HepG2 (cell line): ENCODE data around the gene ABHD2. TPM values are rescaled to one million over a fixed set of nuclear protein-coding genes. Genes with fewer than 3 reads are reported as not detected.

Source experiments
- ATAC-seq: fragments of 200-7000 bp; cut with Tn5 transposase; 3 replicates; pipeline ENCODE4 v1.9.1; 2020; ENCODE audit warnings: mild to moderate bottlenecking, moderate library complexity
- BruUV-seq: library from RNA; stranded (reverse); fragments of 400-500 nt; replicated peaks from 2 replicates; lab custom pipeline; 2021; lab: Mats Ljungman, UMichigan
- CTCF ChIA-PET: fragments of 300-600 bp; formaldehyde crosslinking; extraction: SDS; loops from one replicate; lab custom pipeline; 2021; ENCODE audit warnings: low total read pairs, inconsistent platforms, low intra/inter-chr PET ratio; lab: Yijun Ruan, JAX
- POLR2A ChIA-PET: fragments of 350-600 bp; sonication (Branson Sonifier 250); formaldehyde crosslinking; loops from one replicate; lab custom pipeline; 2020; ENCODE audit warnings: antibody characterized with exemption, inconsistent platforms; lab: Yijun Ruan, JAX
- DNase-seq: peaks from one replicate; pipeline ENCODE4 v3.0.0-alpha.2; 2015; ENCODE audit warnings: low spot score
- FAIRE-seq: peaks from 3 replicates; lab custom pipeline; 2011; peaks lifted over from hg19 to GRCh38; lab: Jason Lieb, UNC
- H2AFZ ChIP-seq: one replicate; pipeline ENCODE4 v1.6.1; 2011; ENCODE audit warnings: low read length, inconsistent platforms
- H3K27ac ChIP-seq: fragments of 300-600 bp; 3 replicates; pipeline ENCODE4 v1.8.0; 2011; ENCODE audit warnings: mixed run types, mild to moderate bottlenecking, mixed read lengths, low read length, inconsistent platforms; ENCODE audit not compliant: insufficient read depth; ENCODE audit errors: extremely low read length
- H3K27me3 ChIP-seq, 2 experiments: fragments of 200-600 bp in 1 of 2; 2 replicates in 1 of 2; 3 replicates in 1 of 2; pipeline versions ENCODE4 v1.6.0 to v1.8.0; 2011; ENCODE audit warnings: low read length in 2 of 2, mild to moderate bottlenecking in 2 of 2, moderate library complexity in 2 of 2, inconsistent platforms in 1 of 2; ENCODE audit not compliant: insufficient read depth in 2 of 2, control insufficient read depth in 1 of 2
- H3K36me3 ChIP-seq, 2 experiments: fragments of 200-600 bp in 1 of 2; replicated peaks in 1 of 2; 2 replicates in 1 of 2; 3 replicates in 1 of 2; pipeline versions ENCODE4 v1.5.1 to v1.8.0; 2011; ENCODE audit warnings: low read length in 2 of 2, inconsistent platforms in 1 of 2; ENCODE audit not compliant: insufficient read depth in 2 of 2, control insufficient read depth in 1 of 2
- H3K4me1 ChIP-seq: 2 replicates; pipeline ENCODE4 v1.5.1; 2012; ENCODE audit warnings: low read length, inconsistent platforms; ENCODE audit not compliant: insufficient read depth
- H3K4me2 ChIP-seq: 2 replicates; pipeline ENCODE4 v1.6.0; 2011; ENCODE audit warnings: low read depth, low read length, inconsistent platforms
- H3K4me3 ChIP-seq, 3 experiments: fragments of 200-600 bp in 1 of 3; sonication (generic), shearing (Covaris generic) in 1 of 3; replicated peaks in 1 of 3; 2 replicates each; pipeline ENCODE4 v1.5.1; 2011 to 2016; ENCODE audit warnings: low read length in 3 of 3, inconsistent platforms in 2 of 3, low read depth in 2 of 3, mild to moderate bottlenecking in 2 of 3, control low read depth in 1 of 3, mixed read lengths in 1 of 3; ENCODE audit not compliant: insufficient read depth in 1 of 3
- H3K79me2 ChIP-seq: one replicate; pipeline ENCODE4 v1.6.1; 2011; ENCODE audit warnings: low read length, inconsistent platforms; ENCODE audit not compliant: insufficient read depth
- H3K9ac ChIP-seq: 2 replicates; pipeline ENCODE4 v1.6.0; 2011; ENCODE audit warnings: mild to moderate bottlenecking, low read depth, low read length, inconsistent platforms; ENCODE audit not compliant: insufficient read depth
- H3K9me3 ChIP-seq: 2 replicates; pipeline ENCODE4 v1.5.1; 2012; ENCODE audit warnings: mild to moderate bottlenecking, low read length
- H4K20me1 ChIP-seq: 2 replicates; pipeline ENCODE4 v1.6.0; 2011; ENCODE audit warnings: inconsistent platforms, mild to moderate bottlenecking, low read length, moderate library complexity; ENCODE audit not compliant: insufficient read depth
- HNRNPK ChIP-seq: fragments of 200-400 bp; formaldehyde crosslinking; IDR thresholded peaks from 2 replicates; pipeline ENCODE4 v1.6.1; 2018; ENCODE audit warnings: low read length, low read depth, moderate library complexity, mild to moderate bottlenecking; ENCODE audit not compliant: poor library complexity, severe bottlenecking
- JUND ChIP-seq: sonication (generic); formaldehyde crosslinking; IDR thresholded peaks from 2 replicates; pipeline ENCODE4 v1.8.0; 2022; ENCODE audit warnings: mild to moderate bottlenecking, missing genetic modification reagents
- MED1 ChIP-seq: sonication (generic); formaldehyde crosslinking; IDR thresholded peaks from 2 replicates; pipeline ENCODE4 v1.4.0; 2020; ENCODE audit warnings: missing genetic modification reagents
- MIER3 ChIP-seq: IDR thresholded peaks from 2 replicates; pipeline ENCODE4 v1.6.1; 2016; ENCODE audit warnings: missing compliant biosample characterization, borderline replicate concordance
- WGBS: methylation state at CpG from one replicate; pipeline ENCODE4 v1.1.6; 2017; ENCODE audit warnings: low lambda C conversion rate; 5-methylcytosine and 5-hydroxymethylcytosine counted together
- in situ Hi-C: cut with HindIII; loops from 2 replicates; pipeline ENCODE4 v1.10.0; 2017; ENCODE audit warnings: low pct_unique_long_range_greater_than_20kb; ENCODE audit not compliant: extremely low pct_ligation_motif_present
- intact Hi-C: fragments of 100-400 bp; cut with micrococcal nuclease; formaldehyde crosslinking; loops from one replicate; pipeline ENCODE4 v1.10.0; 2022; ENCODE audit not compliant: unreplicated experiment
- polyA plus RNA-seq, 8 experiments: library from polyadenylated mRNA; depleted of rRNA in 3 of 8; stranded (reverse) in 7 of 8; unstranded in 1 of 8; fragments of >200 nt; fragmentation: Illumina TruSeq in 4 of 8; extraction: Trizol in 4 of 8; gene quantifications; 2 replicates each; pipeline versions ENCODE4 v1.2.1 to v1.2.3, GENCODE V29; 2011 to 2016; ENCODE audit warnings: low read depth in 4 of 8, missing spikeins in 1 of 8, mixed read lengths in 1 of 8; ENCODE audit not compliant: insufficient read depth in 1 of 8
- total RNA-seq, 5 experiments: library from RNA; depleted of rRNA; stranded (reverse); fragments of >200 nt; fragmentation: Illumina TruSeq; extraction: Trizol; gene quantifications; 2 replicates each; pipeline ENCODE4 v1.2.3, GENCODE V29; 2016; ENCODE audit warnings: low read depth in 1 of 5

ABHD2 gene
- total and polyA plus RNA-seq, 2 of the 13 experiments (the other 11 are each of a cell fraction or from before 2014, with no cell fraction given): 14.8 to 22.4 TPM

- TF ChIP-seq JUND (CRISPR knock-in tag) (no peak), MIER3 (CRISPR knock-in tag) (no peak)
- H3K9me3 ChIP-seq: no peaks in the 10 kb centered on the region
- intact Hi-C loops (no loop called here), in situ Hi-C loops (no loop called here)
- ATAC-seq (no peak), FAIRE-seq (no peak), DNase-seq (no peak)
- ChIA-PET CTCF (no interaction called here), POLR2A (no interaction called here)
- H3K4me1 ChIP-seq: no peaks in the 10 kb centered on the region
- peaks cover 0 to 8% of the 10 kb centered on the region in 2 experiments; a peak in 3 of 5 replicates for H3K27me3 ChIP-seq
- H4K20me1 ChIP-seq: no peaks in the 10 kb centered on the region
- no peak overlapping the region for H3K27ac ChIP-seq
- no peak overlapping the region for H3K4me3 ChIP-seq
- 28% methylated on average over 5 of the region's 5 CpGs for WGBS
- no peaks in the 10 kb centered on the region for H3K36me3 ChIP-seq
- no TSS peak for BruUV-seq
- no peak overlapping the region for H3K4me2 ChIP-seq
- no peak overlapping the region for H2AFZ ChIP-seq
- H3K79me2 ChIP-seq: no peaks in the 10 kb centered on the region
- no peak overlapping the region for H3K9ac ChIP-seq
These were observed 45.9 kb upstream of the ABHD2 start for GRCh38 chr15:89042387-89042786.

DNA sequence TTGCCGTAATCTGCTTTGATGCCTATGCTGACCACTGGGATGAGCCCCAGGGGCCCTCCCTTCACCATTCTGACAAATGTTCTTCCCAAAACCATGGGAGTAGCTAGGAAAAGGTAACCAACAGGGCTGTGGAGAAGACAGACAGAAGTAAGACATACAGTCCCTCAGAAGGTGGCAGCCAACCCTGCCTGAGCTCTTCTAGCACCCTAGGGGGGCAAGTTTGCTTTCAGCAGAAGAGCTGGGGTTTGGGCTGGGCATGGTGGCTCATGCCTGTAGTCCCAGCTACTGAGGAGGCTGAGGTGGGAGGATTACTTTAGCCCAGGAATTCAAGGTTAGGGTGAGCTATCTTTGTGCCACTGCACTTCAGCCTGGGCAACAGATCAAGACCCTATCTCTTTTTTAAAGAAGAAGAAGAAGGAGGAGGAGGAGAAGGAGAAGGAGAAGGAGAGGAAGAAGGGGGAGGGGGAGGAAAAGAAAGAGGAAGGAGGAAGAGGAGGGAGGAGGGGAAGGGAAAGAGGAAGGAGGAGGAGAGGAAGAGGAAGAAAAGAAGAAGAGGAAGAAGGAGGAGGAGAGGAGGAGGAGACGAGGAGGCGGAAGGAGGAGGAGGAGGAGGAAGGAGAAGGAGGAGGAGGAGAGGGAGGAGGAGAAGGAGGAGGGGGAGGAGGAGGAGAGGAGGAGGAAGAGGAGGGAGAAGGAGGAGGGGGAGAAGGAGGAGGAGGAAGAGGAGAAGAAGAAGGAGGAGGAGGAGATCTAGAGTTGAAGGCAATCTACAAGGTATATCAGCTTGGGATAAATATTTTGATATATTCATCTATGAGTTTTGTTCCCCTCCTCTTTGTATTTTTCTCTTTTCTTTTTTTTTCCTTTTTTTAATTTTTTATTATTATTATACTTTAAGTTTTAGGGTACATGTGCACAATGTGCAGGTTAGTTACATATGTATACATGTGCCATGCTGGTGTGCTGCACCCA is 44.9 kb upstream of the ABHD2 start:
- in situ Hi-C loops: no loop called here
- Histone ChIP-seq H3K9ac (no peak overlapping the region), H3K79me2 (no peaks in the 10 kb centered on the region), H3K27me3 (peaks cover 0 to under 1% of the 10 kb centered on the region in 2 experiments; a peak in 3 of 5 replicates), H3K36me3 (no peaks in the 10 kb centered on the region), H3K9me3 (no peaks in the 10 kb centered on the region), H3K4me1 (no peaks in the 10 kb centered on the region), H3K4me2 (no peak overlapping the region), H4K20me1 (no peaks in the 10 kb centered on the region), H3K27ac (no peak overlapping the region), H2AFZ (no peak overlapping the region), H3K4me3 (no peak overlapping the region)
- DNase-seq (no peak), FAIRE-seq (no peak), ATAC-seq (no peak)
- WGBS: 66% methylated on average over 3 of the region's 3 CpGs
- ChIA-PET POLR2A (no interaction called here), CTCF (no interaction called here)
- no peak for TF ChIP-seq MED1 (CRISPR knock-in tag)
- TF ChIP-seq HNRNPK: peak; percentile 76
- intact Hi-C loops: no loop called here
- BruUV-seq: no TSS peak
